Transverse colon (tissue), 3 donors: ENCODE measurements around the gene ENHO.

Experiments used
- CTCF ChIP-seq, 5 experiments: fragments of 200-600 bp in 3 of 5; fragments of 450-650 bp in 2 of 5; sonication (generic) in 3 of 5; IDR thresholded peaks; 1 replicate in 2 of 5; 2 replicates in 3 of 5; pipeline ENCODE4 v1.5.1; 2016 to 2017; ENCODE audit warnings: antibody characterized with exemption in 5 of 5, inconsistent platforms in 3 of 5, mild to moderate bottlenecking in 2 of 5, moderate library complexity in 1 of 5
- POLR2A ChIP-seq: fragments of 450-650 bp; IDR thresholded peaks from one replicate; pipeline ENCODE4 v1.6.1; 2016; ENCODE audit warnings: antibody characterized with exemption, mild to moderate bottlenecking, moderate library complexity

- no peak for TF ChIP-seq CTCF (IDR thresholded peaks at IDR 0.05)
- TF ChIP-seq POLR2A: no peak
Observed at GRCh38 chr9:34490760-34491159, 32.0 kb downstream of the ENHO start.
